ENCODE measurements around the gene HSF4.

Gene HSF4

DNA sequence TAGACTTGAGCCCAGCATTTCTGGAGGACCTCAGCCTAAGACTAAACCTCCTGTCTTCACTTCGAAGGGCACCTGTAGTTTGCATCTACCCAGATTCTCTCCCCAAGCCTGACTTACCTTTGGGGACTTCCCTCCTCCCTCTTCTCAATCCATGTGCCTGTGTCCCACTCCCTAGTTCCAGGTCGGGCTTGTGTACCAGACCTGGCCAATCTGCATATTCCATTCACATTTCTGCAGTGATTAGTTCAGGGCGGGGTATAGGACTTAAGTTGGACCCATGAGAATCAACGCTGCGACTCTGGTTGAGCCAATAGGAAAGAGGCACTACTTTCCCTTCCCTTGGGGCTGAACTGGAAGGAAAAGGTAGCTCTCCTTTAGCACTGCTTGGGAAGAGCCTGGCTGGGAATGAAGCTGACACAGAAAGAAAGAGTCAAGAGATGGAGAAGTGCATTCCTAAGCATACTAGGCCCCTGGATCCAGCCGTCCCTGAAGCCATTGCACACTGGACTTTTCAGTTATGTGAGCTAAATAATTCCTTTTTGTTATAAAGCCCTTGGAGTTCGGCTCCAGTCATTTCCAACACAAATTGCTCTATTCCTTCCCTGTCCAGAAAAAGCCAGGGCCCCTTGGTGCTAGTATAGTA is 7.3 kb upstream of the HSF4 start:
- TF ChIP-seq ZFX (IDR thresholded peaks at IDR 0.05; ENCODE audit: borderline replicate concordance): no peak
- TF ChIP-seq CTCF (IDR thresholded peaks at IDR 0.05): no peak
- peak overlapping the region; percentile 29; the same call in 1 of the 2 replicates for H3K27ac ChIP-seq

DNA sequence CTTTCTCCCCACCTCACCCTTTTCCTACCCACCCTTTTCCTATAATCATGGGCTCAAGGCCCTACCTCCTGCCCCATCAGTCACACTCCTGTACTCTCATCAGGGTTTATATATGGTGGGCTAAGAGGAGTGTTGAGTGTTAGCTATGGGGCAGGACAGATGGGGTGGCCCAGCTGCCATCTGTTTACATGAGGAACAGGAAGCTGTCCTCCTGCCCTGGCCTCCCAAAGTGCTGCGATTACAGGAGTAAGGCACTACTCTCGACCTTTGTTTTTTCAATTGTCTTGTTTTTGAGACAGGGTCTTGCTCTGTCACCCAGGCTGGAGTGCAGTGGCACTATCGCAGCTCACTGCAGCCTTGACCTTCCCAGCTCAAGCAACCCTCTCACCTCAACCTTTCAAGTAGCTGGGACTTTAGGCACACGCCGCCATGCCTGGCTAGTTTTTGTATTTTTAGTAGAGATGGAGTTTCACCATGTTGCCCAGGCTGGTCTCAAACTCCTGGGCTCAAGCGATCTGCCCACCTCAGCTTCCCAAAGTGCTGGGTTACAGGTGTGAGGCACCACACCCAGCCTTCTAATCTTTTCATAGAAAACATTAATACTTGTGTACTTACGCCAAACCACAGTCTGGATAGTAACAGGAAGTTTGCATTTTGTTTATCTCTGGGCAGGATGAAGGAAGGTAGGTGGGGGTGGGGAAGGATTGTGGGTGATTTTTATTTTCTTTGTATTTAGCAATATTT is 6.5 kb upstream of the HSF4 start:
- H3K27ac ChIP-seq: peak overlapping the region; percentile 29
- no peak for TF ChIP-seq ZFX (IDR thresholded peaks at IDR 0.05; ENCODE audit: borderline replicate concordance)

DNA sequence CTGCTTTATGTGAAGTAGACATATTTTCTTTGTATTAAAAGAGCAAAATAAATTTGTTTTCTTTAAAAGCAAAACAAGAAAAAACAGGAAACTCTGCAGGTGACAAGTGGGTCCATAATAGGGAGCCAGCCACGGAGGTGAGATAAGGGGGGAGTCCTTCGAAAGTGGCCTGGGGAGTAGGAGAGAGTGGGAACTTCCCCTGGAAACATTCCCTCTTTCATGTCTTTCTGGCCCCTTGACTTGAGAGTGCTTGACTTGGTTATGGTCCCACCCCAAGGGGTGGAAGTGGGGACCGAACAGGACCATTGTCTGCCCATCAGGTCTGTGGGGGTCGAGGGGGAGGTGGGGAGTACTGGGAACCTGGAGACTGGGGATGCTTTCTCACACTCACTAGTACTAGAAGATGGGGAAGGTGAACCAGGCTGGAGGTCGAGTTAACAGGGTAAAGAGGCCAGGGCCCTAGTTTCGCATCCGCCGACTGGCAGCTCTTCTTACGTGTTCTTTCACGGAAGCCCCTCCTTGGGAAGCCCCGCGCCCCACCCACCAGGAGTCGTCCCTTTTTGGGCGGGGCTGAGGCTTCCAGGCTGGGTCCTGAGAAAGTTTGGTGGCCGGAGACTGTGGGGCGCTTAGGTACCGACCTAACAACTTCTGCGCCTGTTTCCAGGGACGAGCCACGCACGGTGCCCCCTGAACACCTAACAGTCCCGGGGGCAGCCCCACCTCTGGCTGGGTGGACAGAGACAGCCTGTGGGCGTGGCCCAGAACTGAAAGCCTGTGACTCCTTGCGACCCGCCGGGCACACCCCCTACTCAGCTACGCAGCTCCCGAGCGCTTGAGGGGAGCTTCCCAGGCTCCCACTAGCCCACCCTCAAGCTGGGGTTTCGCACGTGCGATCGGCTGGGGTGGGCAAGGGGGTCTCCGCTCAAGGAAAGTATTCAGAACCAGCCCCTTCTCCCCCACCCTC is 5.6 kb upstream of the HSF4 start:
- peak overlapping the region; percentile 91 for H3K27ac ChIP-seq
- TF ChIP-seq CTCF (IDR thresholded peaks at IDR 0.05): no peak
- TF ChIP-seq ZFX (IDR thresholded peaks at IDR 0.05; ENCODE audit: borderline replicate concordance): no peak

GRCh38 chr16:67161595-67162058 is 2.9 kb upstream of the HSF4 start:
- TF ChIP-seq ZFX (IDR thresholded peaks at IDR 0.05; ENCODE audit: borderline replicate concordance) (no peak), CTCF (IDR thresholded peaks at IDR 0.05) (no peak)
- peak overlapping the region; percentile 91 for H3K27ac ChIP-seq

- no peak for TF ChIP-seq ZFX (IDR thresholded peaks at IDR 0.05; ENCODE audit: borderline replicate concordance)
- TF ChIP-seq CTCF (IDR thresholded peaks at IDR 0.05): no peak
- H3K27ac ChIP-seq: no peak overlapping the region
Observed at GRCh38 chr16:67162506-67163163, 1.9 kb upstream of the HSF4 start.

GRCh38 chr16:67163164-67163998 is 1.2 kb upstream of the HSF4 start:
- H3K27ac ChIP-seq: no peak overlapping the region
- no peak for TF ChIP-seq CTCF (IDR thresholded peaks at IDR 0.05)
- no peak for TF ChIP-seq ZFX (IDR thresholded peaks at IDR 0.05; ENCODE audit: borderline replicate concordance)

Data from 22Rv1 (cell line).